T47D (cell line): ENCODE data around the gene ZFP64.
"Not testable (repeated sequence)": the region's sequence is repeated elsewhere in the genome, so short reads cannot be mapped to it uniquely, and the experiment has no call there.

Experiments used
- DNase-seq, 2 experiments: peaks; one replicate each; pipeline versions ENCODE4 v3.0.0 to v3.0.0-alpha.2; 2011 to 2012; ENCODE audit warnings: low read depth in 1 of 2, low spot score in 1 of 2
- JUND ChIP-seq: IDR thresholded peaks from 2 replicates; pipeline ENCODE4 v1.6.1; 2012; ENCODE audit warnings: low read depth
- in situ Hi-C: cut with HindIII; loops from 2 replicates; pipeline ENCODE4 v1.10.0; 2016; ENCODE audit warnings: low sequenced_read_pairs, low pct_unique_long_range_greater_than_20kb

Gene ZFP64

DNA sequence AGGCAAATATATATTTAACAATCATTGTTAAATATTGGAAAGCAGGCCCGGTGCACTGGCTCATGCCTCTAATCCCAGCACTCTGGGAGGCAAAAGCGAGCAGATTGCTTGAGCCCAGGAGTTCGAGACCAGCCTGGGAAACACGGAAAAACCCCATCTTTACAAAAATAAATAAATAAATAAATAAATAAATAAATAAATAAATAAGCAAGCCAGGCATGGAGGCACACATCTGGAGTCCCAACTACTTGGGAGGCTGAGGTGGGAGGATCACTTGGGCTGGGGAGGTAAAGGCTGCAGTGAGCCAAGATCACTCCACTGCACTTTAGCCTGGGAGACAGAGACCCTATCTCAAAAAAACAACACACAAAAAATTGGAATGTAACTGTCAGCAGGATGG, 53.7 kb downstream of the ZFP64 start:
- TF ChIP-seq JUND, result no peak
- DNase-seq, result no peak
- in situ Hi-C loops, result no loop called here

DNA sequence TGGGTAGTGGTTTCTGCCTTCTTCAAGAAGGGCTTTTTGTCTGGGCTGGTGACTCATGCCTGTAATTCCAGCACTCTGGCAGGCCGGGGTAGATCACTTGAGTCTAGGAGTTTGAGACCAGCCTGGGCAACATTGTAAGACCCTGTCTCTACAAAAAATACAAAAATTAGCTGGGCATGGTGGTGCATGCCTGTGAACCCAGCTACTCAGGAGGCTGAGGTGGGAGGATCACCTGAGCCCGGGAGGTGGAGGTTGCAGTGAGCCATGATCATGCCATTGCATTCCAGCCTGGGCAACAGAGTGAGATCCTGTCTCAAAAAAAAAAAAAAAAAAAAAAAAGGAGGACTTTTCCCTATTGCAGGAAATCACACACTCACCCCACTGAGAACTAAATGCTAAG, 57.9 kb downstream of the ZFP64 start:
- in situ Hi-C loops, DNase-seq: not testable (repeated sequence)

DNA sequence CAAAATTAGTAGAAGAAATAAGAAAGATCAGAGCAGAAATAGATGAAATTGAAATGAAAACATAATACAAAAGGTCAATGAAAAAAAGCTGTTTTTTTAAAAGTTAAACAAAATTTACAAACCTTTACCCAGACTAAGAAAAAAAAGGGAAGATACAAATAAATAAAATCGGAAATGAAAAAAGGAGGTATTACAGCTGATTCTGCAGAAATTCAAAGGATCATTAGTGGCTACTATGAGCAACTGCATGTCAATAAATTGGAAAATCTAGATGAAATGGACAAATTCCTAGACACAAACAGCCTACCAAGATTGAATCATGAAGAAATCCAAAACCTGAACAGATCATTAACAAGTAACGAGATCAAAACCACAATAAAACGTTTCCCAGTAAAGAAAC, 59.2 kb downstream of the ZFP64 start:
- no peak for TF ChIP-seq JUND
- in situ Hi-C loops, result no loop called here
- no peak for DNase-seq

DNA sequence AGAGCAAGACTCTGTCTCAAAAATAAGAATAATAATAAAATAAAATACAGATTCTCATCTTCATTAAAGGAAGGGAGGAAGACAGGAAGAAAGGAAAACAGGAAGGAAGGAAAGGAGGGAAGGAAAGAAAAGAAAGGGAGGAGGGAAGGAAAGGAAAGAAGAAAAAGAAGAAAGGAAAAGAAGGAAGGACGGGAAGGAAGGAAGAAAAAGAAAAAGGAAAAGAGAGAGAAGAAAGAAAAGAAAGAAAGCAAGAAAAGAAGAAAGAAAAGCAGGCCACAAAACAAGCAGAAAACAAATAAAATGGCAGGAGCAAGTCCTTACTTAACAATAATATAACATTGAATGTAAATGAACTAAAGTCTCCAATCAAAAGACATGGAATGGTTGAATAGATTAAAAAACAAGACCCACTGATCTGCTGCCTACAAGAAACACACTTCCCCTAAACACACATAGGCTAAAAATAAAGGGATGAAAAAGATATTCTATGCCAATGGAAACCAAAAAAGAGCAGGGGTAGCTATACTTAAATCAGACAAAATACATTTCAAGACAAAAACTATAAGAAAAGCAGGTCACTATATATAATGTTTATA, 60.4 kb downstream of the ZFP64 start:
- TF ChIP-seq JUND, result no peak
- no peak for DNase-seq
- in situ Hi-C loops, result no loop called here

DNA sequence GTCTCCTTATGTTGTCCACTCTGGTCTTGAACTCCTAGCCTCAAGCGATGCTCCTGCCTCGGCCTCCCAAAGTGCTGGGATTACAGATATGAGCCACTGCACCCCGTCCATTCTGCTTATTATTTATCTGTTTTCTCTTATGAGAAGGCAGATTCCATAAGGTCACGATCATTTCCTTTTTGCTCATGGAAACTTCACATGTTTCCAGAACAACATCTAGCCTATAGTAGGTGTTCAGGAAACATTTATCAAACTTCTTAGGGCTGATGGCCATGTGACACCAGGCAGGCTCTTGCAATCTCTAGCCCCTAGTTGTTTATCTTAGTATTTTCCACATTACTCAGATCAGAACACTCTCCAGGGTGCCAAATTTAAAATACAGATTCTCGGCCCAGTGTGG, 61.2 kb downstream of the ZFP64 start:
- no peak for DNase-seq
- in situ Hi-C loops, result no loop called here
- no peak for TF ChIP-seq JUND

DNA sequence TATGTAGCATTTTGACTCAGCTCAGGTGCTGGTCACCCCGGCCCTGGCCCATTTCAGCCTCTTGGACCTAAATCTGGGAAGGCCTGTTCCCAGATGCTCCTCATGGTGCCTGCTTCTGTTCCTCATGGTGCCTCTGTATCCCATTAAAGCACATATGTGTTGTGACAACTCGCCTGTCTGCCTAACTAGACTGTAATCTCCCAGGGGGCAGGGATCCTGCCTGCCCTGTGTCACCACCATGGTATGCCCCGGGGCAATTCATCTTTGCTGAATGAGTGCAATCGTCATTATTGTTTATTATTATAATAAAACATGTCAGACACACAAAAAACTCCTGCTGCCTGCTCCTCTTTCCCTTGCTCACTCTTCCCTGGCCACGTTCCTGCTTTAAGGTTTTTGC, 62.0 kb downstream of the ZFP64 start:
- no peak for TF ChIP-seq JUND
- no peak for DNase-seq
- in situ Hi-C loops, result no loop called here

DNA sequence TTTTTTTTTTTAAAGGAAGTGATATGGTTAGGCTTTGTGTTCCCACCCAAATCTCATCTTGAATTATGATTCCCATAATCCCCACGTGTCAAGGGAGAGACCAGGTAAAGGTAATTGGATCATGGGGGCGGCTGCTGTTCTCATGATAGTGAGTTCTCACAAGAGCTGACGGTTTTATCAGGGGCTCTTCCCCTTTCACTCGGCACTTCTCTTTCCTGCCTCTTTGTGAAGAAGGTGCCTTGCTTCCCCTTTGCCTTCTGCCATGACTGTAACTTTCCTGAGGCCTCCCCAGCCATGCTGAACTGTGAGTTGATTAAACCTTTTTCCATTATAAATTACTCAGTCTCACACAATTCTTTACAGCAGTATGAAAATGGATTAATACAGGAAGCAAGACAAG, 64.3 kb downstream of the ZFP64 start:
- DNase-seq, result no peak
- in situ Hi-C loops, result no loop called here

DNA sequence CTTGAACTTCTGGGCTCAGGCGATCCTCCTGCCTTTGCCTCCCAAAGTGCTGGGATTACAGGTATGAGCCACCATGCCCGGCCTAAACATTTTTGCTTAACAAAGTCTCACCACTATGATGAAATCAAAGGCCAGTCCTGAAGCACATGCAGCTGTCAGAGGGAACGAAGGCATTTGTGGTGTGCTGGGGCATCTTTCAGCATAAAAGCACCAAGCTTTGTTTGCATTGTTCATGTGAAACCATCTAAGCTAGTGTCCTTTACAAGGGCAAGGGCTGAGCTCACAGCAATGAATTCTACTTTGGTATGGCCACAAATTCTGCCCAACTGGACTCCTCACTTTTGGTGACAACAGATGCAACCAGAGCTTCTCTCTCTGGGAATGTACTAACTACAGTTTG, 66.8 kb downstream of the ZFP64 start:
- in situ Hi-C loops, result no loop called here
- TF ChIP-seq JUND, result no peak
- DNase-seq, result no peak

More for the DNA sequence above, 64.3 kb downstream of the ZFP64 start:
- TF ChIP-seq JUND, result no peak

DNA sequence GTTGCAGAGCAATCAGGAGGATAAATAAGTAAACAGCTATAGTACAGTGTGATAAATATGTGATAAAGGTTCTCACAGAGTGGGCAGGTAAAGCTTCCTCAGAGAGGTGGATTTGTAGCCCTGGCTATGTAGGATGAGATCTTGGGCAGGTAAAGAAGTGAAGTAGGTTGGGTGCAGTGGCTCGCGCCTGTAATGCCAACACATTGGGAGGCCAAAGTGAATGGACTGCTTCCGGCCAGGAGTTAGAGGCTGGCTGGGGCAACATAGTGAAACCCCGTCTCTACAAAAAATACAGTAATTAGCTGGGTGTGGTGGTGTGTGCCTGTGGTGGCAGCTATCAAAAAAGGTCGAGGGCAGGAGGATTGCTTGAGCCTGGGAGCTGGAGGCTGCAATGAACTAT, 72.9 kb downstream of the ZFP64 start:
- DNase-seq, result no peak
- TF ChIP-seq JUND, result no peak
- in situ Hi-C loops, result no loop called here

DNA sequence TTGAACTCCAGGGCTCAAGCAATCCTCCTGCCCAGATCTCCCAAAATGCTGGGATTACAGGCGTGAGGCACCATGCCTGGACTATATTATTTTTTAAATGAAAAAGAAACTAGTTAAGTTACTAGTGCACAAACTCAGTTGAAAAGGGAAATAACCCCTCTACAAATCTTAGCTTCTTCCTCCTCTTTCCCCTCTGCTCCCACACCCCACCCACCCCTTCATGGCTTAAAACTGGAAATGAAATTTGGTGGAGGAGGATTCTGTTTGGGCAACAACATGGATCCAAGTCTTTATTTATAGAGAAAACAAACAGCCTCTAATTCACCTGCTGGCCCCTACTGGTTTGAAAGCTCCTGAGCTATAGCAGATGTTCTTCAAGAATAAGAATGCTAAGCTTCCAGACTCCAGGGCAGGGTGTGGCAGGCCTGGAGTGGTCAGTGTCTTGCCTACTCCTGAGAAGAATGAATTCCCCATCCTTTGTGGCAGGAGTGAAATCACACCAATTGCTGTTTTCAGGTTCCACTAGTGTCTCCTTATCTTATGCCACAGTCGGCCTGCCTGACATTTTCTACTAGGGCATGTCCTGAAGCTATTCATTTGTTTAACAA, 73.5 kb downstream of the ZFP64 start:
- in situ Hi-C loops, result no loop called here
- TF ChIP-seq JUND, result no peak
- no peak for DNase-seq

DNA sequence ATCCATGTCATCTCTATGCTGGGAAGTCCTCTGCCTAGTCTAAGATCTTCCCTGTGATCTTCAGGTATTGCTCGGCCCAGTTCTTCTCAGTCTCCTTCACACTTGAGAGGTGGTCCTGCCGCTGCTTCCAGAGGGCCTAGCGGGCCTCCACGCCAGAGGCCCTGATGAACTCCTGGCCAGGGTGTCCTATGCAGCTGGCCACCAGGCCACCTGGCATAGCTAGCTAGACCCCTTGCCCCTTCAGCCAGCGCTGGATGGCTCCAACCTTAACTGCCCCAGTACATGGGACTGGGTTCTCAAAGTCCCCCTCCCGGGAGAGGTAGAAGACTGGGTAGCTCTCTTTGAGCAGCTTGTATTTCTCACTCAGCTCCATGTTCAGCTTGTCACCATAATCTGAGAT, 81.1 kb downstream of the ZFP64 start:
- TF ChIP-seq JUND, result no peak
- DNase-seq, result no peak
- in situ Hi-C loops, result no loop called here

DNA sequence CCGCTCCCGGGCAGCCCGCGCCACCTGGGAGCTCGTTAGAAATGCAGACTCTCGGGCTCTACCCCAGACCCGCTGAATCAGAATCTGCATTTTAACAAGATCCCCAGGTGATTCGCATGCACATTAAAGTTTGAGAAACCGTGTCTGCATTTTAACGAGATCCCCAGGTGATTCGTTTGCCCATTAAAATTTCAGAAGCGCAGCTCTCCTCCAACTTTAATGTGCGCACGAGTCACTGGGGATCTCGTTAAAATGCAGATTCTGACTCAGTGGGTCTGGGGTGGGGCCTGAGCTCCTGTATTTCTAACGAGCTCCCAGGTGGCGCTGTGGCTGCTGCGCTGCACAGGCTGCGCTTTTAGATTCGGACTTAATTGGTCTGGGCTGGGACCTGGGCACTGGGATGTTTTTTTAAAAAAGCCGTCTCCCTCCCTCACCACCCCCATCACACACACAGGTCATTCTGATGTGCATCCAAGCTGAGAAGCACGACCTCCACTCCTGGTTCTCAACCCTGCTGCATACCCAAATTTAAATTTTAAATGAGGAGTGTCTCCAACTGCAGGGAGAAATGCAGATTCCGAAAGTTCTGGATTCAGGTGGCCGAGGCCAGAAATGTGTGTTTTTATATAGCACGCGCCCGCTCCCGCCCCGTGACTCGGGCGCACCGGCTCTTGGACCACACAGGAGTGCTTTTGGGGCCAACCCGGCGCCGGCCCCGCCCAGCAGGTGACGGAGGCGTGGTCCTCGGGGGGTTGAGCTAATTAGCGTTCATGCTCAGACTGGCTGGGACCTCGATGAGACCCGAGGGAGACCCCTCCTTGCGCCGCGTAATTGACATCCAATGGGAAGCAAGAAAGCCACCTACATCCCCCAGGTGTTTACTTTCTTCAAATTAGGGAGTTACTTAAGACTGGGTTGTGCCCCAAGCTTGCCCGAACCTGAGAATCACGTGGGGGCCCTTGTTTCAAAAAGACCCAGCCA, 85.8 kb downstream of the ZFP64 start:
- in situ Hi-C loops, result no loop called here
- no peak for TF ChIP-seq JUND
- peak in 1 of 2 experiments; percentile 44 for DNase-seq

DNA sequence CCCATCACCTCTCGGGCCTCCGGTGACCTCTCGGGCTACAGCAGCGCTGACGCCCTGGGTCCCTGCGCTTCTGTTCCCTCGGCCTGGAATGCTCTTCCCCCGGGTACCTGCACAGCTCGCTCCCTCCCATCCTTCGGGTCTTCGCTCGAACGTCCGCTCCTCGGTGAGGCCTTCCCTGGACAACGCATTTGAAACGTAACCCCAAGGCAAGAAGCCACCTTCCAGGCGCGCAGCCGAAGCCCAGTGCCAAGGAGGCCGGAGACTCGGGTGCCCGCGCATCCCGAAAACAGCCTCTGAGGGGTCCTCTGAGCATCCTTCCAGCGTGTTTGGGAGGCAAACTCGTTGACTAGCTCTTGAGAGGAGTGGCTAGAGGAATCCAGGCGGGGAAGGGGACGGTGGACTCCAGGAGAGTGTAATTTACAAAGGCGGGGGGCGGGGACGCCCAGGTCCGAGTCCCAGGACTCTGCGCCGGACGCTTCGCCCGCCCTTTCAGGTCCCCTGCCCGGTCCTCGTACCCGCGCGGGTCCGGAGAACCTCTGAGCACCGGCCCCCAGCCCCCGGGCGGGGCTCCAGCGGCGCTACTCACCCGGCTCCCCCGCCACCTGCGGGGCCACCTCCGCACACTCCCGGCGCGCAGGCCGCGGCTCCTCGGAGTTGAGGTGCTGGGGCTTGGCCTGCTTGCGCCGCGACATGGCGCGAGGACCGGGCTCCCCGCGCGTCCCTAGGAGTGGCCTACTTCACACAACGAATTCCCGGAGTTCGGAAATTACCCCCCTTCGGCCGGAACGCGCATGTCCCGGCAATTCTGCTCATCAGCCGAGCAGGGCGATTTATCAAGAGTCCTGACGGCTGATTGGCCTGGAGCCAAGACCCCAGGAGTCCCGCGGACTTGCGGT, 86.8 kb downstream of the ZFP64 start:
- in situ Hi-C loops, result no loop called here
- TF ChIP-seq JUND, result no peak
- DNase-seq, result peak in 1 of 2 experiments; percentile 19
